ENCODE measurements around the gene JMY.

JMY gene

GRCh38 chr5:79235634-79236361 is at the start of gene JMY:
JMY (plus strand) TSS chr5:79236131; CDS start chr5:79236651, 520 bp downstream.
- DNase-seq (ENCODE audit: insufficient read length, low spot score) (peak; percentile 79), FAIRE-seq (no peak)
- TF ChIP-seq, protein P1, sequence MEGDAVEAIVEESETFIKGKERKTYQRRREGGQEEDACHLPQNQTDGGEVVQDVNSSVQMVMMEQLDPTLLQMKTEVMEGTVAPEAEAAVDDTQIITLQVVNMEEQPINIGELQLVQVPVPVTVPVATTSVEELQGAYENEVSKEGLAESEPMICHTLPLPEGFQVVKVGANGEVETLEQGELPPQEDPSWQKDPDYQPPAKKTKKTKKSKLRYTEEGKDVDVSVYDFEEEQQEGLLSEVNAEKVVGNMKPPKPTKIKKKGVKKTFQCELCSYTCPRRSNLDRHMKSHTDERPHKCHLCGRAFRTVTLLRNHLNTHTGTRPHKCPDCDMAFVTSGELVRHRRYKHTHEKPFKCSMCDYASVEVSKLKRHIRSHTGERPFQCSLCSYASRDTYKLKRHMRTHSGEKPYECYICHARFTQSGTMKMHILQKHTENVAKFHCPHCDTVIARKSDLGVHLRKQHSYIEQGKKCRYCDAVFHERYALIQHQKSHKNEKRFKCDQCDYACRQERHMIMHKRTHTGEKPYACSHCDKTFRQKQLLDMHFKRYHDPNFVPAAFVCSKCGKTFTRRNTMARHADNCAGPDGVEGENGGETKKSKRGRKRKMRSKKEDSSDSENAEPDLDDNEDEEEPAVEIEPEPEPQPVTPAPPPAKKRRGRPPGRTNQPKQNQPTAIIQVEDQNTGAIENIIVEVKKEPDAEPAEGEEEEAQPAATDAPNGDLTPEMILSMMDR (IDR thresholded peaks at IDR 0.05; ENCODE audit: insufficient read depth, missing control alignments): no peak

DNA sequence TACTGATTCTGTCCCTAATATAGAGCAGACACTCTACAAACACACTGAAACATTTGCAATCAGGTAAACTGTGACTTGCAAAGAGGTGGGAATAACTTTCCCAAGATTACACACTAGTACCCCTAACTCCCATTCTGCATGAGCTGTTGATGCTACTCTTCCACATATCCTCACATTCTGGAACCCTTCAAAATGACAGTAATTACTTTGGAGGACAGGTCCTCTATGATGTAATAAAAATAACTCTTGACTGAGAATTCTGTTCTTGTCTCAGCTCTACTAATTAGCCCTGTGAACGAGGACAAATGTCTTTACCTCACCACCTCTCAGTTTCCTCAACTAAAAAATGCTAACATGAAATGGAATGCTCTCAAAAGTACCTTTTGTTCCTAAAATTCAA is 49.5 kb upstream of the JMY start:
- FAIRE-seq (no peak), DNase-seq (ENCODE audit: insufficient read length, low spot score) (no peak)
- TF ChIP-seq, protein P1 (IDR thresholded peaks at IDR 0.05; ENCODE audit: insufficient read depth, missing control alignments): no peak

- TF ChIP-seq, protein P1 (IDR thresholded peaks at IDR 0.05; ENCODE audit: insufficient read depth, missing control alignments): no peak
- no peak for FAIRE-seq
- no peak for DNase-seq (ENCODE audit: insufficient read length, low spot score)
These were observed 46.3 kb upstream of the JMY start for GRCh38 chr5:79189439-79190234.

GRCh38 chr5:79190235-79190529 is 45.7 kb upstream of the JMY start:
- TF ChIP-seq, protein P1 (IDR thresholded peaks at IDR 0.05; ENCODE audit: insufficient read depth, missing control alignments): no peak
- peak; percentile 48 for FAIRE-seq

GRCh38 chr5:79191457-79191856 is 44.5 kb upstream of the JMY start:
- no peak for DNase-seq (ENCODE audit: insufficient read length, low spot score)
- no peak for FAIRE-seq
- TF ChIP-seq, protein P1 (IDR thresholded peaks at IDR 0.05; ENCODE audit: insufficient read depth, missing control alignments): peak; percentile 21

More at GRCh38 chr5:79190235-79190529, 45.7 kb upstream of the JMY start:
- DNase-seq (ENCODE audit: insufficient read length, low spot score): no peak

DNA sequence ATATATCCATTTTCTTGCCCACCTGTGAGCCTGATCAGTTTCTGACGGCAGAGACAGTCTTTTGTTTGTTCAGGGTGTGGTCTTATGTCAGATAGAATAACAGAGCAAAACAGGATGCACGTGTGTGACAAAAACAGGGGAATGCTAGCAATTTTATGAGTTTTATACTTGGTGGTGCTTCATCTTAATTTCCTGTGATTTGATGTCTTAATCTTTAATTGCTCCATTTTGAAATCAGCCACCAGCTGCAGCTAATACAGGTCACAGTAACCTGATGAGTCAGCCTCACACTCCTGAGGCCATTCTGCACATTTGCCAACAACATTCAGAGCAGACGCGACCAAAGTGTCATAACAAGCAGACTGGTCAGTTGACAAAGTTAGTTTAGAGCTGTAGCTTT is 42.3 kb upstream of the JMY start:
- no peak for FAIRE-seq

More for the DNA sequence above, 42.3 kb upstream of the JMY start:
- no peak for DNase-seq (ENCODE audit: insufficient read length, low spot score)
- TF ChIP-seq, protein P1 (IDR thresholded peaks at IDR 0.05; ENCODE audit: insufficient read depth, missing control alignments): no peak
